WTC11 (cell line): ENCODE data around the gene ABHD17C. TPM values are rescaled to one million over a fixed set of nuclear protein-coding genes. Genes with fewer than 3 reads are reported as not detected.
"Not testable (repeated sequence)": the region's sequence is repeated elsewhere in the genome, so short reads cannot be mapped to it uniquely, and the experiment has no call there.

Experiments
- ATAC-seq: fragments of 200-7000 bp; cut with Tn5 transposase; 2 replicates; pipeline ENCODE4 v1.10.0; 2021; ENCODE audit warnings: mild to moderate bottlenecking, moderate library complexity
- CTCF ChIA-PET: fragments of 300-600 bp; sonication (Branson Sonifier 250); formaldehyde crosslinking; loops from one replicate; lab custom pipeline; 2021; ENCODE audit warnings: antibody characterized with exemption; lab: Charles Lee
- POLR2A ChIA-PET: fragments of 350-600 bp; sonication (Branson Sonifier 250); formaldehyde crosslinking; loops from one replicate; lab custom pipeline; 2021; ENCODE audit warnings: antibody characterized with exemption; lab: Charles Lee
- DNase-seq: peaks from one replicate; pipeline ENCODE4 v3.0.0; 2021; ENCODE audit warnings: low spot score
- H3K27ac Mint-ChIP-seq: 2 replicates; pipeline ENCODE4 v1.8.0; 2021; ENCODE audit warnings: mixed read lengths
- H3K27me3 Mint-ChIP-seq: 2 replicates; pipeline ENCODE4 v1.8.0; 2021; ENCODE audit warnings: low read depth, mild to moderate bottlenecking, moderate library complexity, mixed read lengths
- H3K36me3 Mint-ChIP-seq: 2 replicates; pipeline ENCODE4 v1.8.0; 2021; ENCODE audit warnings: mixed read lengths
- H3K4me1 Mint-ChIP-seq: 2 replicates; pipeline ENCODE4 v1.8.0; 2022; ENCODE audit warnings: mixed read lengths
- H3K4me3 Mint-ChIP-seq: 2 replicates; pipeline ENCODE4 v1.8.0; 2021; ENCODE audit warnings: mild to moderate bottlenecking, moderate library complexity, mixed read lengths
- H3K9me3 Mint-ChIP-seq: 2 replicates; pipeline ENCODE4 v1.8.0; 2021; ENCODE audit warnings: mixed read lengths
- CREM ChIP-seq: sonication (generic); formaldehyde crosslinking; IDR thresholded peaks from 2 replicates; pipeline ENCODE4 v1.8.1; 2022; ENCODE audit warnings: mild to moderate bottlenecking, missing genetic modification reagents, moderate library complexity
- ELF4 ChIP-seq: sonication (generic); formaldehyde crosslinking; IDR thresholded peaks from 2 replicates; pipeline ENCODE4 v1.8.1; 2022; ENCODE audit warnings: low read depth, mild to moderate bottlenecking, moderate library complexity, missing genetic modification reagents
- GRHL2 ChIP-seq: fragments of 250-450 bp; sonication (Bioruptor Pico); IDR thresholded peaks from 2 replicates; pipeline ENCODE4 v1.8.0; 2022; ENCODE audit warnings: mild to moderate bottlenecking, moderate library complexity; ENCODE audit not compliant: insufficient replicate concordance, severe bottlenecking
- KAT7 ChIP-seq: sonication (generic); formaldehyde crosslinking; IDR thresholded peaks from 2 replicates; pipeline ENCODE4 v1.8.1; 2023; ENCODE audit warnings: missing genetic modification reagents, mild to moderate bottlenecking, borderline replicate concordance
- NFE2L1 ChIP-seq: sonication (generic); formaldehyde crosslinking; IDR thresholded peaks from 2 replicates; pipeline ENCODE4 v1.8.1; 2023; ENCODE audit warnings: missing genetic modification reagents
- SP1 ChIP-seq: sonication (generic); formaldehyde crosslinking; conservative IDR thresholded peaks from 2 replicates; pipeline ENCODE4 v1.8.1; 2022; ENCODE audit warnings: missing genetic modification reagents
- TCF7 ChIP-seq: sonication (generic); formaldehyde crosslinking; IDR thresholded peaks from 2 replicates; pipeline ENCODE4 v1.8.0; 2022; ENCODE audit warnings: mild to moderate bottlenecking, low read depth, missing genetic modification reagents, moderate library complexity
- ZBTB21 ChIP-seq: sonication (generic); formaldehyde crosslinking; IDR thresholded peaks from 2 replicates; pipeline ENCODE4 v1.8.1; 2023; ENCODE audit warnings: mild to moderate bottlenecking, missing genetic modification reagents, borderline replicate concordance
- ZNF423 ChIP-seq: fragments of 250-450 bp; sonication (Bioruptor Pico); IDR thresholded peaks from 2 replicates; pipeline ENCODE4 v2.1.2; 2022; ENCODE audit warnings: mild to moderate bottlenecking, moderate library complexity
- total RNA-seq: library from RNA; stranded (reverse); gene quantifications from 3 replicates; pipeline ENCODE4 v1.2.3, GENCODE V29; 2021
- TF ChIP-seq, protein P1 (sequence below): sonication (generic); formaldehyde crosslinking; IDR thresholded peaks from 2 replicates; pipeline ENCODE4 v1.8.0; 2023; ENCODE audit warnings: missing genetic modification reagents
- TF ChIP-seq, protein P2 (sequence below): fragments of 250-450 bp; sonication (Bioruptor Pico); IDR thresholded peaks from 2 replicates; pipeline ENCODE4 v2.1.2; 2022; ENCODE audit warnings: mild to moderate bottlenecking, moderate library complexity
- TF ChIP-seq, protein P3 (sequence below): sonication (generic); formaldehyde crosslinking; IDR thresholded peaks from 2 replicates; pipeline ENCODE4 v1.8.1; 2023; ENCODE audit warnings: mild to moderate bottlenecking, missing genetic modification reagents
- TF ChIP-seq, protein P4 (sequence below): sonication (generic); formaldehyde crosslinking; IDR thresholded peaks from 2 replicates; pipeline ENCODE4 v1.8.0; 2022; ENCODE audit warnings: mild to moderate bottlenecking, missing genetic modification reagents
- TF ChIP-seq, protein P5 (sequence below): sonication (generic); formaldehyde crosslinking; IDR thresholded peaks from 2 replicates; pipeline ENCODE4 v1.8.1; 2023; ENCODE audit warnings: mild to moderate bottlenecking, missing genetic modification reagents, moderate library complexity
- TF ChIP-seq, protein P6 (sequence below): fragments of 250-450 bp; sonication (Bioruptor Pico); IDR thresholded peaks from 2 replicates; pipeline ENCODE4 v1.9.0; 2021; ENCODE audit warnings: mild to moderate bottlenecking
- TF ChIP-seq, protein P7 (sequence below): sonication (generic); formaldehyde crosslinking; IDR thresholded peaks from 2 replicates; pipeline ENCODE4 v1.8.0; 2022; ENCODE audit warnings: mild to moderate bottlenecking, missing genetic modification reagents
- TF ChIP-seq, protein P8 (sequence below): fragments of 250-450 bp; sonication (Bioruptor Pico); conservative IDR thresholded peaks from 2 replicates; pipeline ENCODE4 v1.9.0; 2021; ENCODE audit warnings: mild to moderate bottlenecking

ABHD17C gene
- total RNA-seq, 1 experiment from 2014 or later: 29.0 TPM

DNA sequence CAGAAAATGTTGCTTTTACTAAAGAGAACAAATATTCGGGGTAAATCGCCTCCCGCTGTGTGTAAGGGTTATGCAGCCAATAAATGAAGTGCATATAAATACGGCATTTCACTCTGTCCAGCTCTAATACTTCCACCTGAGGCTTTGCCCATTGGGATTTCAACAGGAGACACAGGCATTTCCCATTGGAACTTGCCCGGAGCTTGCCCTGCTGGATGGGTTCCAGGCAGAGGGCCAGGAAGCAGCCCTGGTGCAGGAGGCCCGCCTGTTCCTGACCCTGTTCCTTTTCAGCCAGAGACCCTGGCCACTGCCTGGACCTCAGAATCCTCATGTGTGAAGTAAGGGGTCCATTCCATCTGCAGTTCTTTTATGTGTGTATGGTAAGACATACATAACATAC is 66.6 kb downstream of the ABHD17C start:
- ChIA-PET POLR2A (no interaction called here), CTCF (interaction anchor here (1.1 to 1.7 kb wide), 2 partner anchors 15 to 174 kb away, joined by 3 to 6 read pairs; no protein-coding TSS in a partner anchor)
- DNase-seq (no peak), ATAC-seq (no peak)
- TF ChIP-seq, protein P1, sequence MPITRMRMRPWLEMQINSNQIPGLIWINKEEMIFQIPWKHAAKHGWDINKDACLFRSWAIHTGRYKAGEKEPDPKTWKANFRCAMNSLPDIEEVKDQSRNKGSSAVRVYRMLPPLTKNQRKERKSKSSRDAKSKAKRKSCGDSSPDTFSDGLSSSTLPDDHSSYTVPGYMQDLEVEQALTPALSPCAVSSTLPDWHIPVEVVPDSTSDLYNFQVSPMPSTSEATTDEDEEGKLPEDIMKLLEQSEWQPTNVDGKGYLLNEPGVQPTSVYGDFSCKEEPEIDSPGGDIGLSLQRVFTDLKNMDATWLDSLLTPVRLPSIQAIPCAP (CRISPR knock-in tag): no peak
- TF ChIP-seq, protein P2, sequence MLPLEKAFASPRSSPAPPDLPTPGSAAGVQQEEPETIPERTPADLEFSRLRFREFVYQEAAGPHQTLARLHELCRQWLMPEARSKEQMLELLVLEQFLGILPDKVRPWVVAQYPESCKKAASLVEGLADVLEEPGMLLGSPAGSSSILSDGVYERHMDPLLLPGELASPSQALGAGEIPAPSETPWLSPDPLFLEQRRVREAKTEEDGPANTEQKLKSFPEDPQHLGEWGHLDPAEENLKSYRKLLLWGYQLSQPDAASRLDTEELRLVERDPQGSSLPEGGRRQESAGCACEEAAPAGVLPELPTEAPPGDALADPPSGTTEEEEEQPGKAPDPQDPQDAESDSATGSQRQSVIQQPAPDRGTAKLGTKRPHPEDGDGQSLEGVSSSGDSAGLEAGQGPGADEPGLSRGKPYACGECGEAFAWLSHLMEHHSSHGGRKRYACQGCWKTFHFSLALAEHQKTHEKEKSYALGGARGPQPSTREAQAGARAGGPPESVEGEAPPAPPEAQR (CRISPR knock-in tag): no peak
- no peak for TF ChIP-seq SP1 (CRISPR knock-in tag)
- TF ChIP-seq, protein P3, sequence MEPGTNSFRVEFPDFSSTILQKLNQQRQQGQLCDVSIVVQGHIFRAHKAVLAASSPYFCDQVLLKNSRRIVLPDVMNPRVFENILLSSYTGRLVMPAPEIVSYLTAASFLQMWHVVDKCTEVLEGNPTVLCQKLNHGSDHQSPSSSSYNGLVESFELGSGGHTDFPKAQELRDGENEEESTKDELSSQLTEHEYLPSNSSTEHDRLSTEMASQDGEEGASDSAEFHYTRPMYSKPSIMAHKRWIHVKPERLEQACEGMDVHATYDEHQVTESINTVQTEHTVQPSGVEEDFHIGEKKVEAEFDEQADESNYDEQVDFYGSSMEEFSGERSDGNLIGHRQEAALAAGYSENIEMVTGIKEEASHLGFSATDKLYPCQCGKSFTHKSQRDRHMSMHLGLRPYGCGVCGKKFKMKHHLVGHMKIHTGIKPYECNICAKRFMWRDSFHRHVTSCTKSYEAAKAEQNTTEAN: no peak
- no peak for TF ChIP-seq ZBTB21
- TF ChIP-seq, protein P4, sequence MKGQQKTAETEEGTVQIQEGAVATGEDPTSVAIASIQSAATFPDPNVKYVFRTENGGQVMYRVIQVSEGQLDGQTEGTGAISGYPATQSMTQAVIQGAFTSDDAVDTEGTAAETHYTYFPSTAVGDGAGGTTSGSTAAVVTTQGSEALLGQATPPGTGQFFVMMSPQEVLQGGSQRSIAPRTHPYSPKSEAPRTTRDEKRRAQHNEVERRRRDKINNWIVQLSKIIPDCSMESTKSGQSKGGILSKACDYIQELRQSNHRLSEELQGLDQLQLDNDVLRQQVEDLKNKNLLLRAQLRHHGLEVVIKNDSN (CRISPR knock-in tag): no peak
- no peak for TF ChIP-seq TCF7
- TF ChIP-seq, protein P5, sequence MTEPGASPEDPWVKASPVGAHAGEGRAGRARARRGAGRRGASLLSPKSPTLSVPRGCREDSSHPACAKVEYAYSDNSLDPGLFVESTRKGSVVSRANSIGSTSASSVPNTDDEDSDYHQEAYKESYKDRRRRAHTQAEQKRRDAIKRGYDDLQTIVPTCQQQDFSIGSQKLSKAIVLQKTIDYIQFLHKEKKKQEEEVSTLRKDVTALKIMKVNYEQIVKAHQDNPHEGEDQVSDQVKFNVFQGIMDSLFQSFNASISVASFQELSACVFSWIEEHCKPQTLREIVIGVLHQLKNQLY (CRISPR knock-in tag): no peak
- TF ChIP-seq, protein P6, sequence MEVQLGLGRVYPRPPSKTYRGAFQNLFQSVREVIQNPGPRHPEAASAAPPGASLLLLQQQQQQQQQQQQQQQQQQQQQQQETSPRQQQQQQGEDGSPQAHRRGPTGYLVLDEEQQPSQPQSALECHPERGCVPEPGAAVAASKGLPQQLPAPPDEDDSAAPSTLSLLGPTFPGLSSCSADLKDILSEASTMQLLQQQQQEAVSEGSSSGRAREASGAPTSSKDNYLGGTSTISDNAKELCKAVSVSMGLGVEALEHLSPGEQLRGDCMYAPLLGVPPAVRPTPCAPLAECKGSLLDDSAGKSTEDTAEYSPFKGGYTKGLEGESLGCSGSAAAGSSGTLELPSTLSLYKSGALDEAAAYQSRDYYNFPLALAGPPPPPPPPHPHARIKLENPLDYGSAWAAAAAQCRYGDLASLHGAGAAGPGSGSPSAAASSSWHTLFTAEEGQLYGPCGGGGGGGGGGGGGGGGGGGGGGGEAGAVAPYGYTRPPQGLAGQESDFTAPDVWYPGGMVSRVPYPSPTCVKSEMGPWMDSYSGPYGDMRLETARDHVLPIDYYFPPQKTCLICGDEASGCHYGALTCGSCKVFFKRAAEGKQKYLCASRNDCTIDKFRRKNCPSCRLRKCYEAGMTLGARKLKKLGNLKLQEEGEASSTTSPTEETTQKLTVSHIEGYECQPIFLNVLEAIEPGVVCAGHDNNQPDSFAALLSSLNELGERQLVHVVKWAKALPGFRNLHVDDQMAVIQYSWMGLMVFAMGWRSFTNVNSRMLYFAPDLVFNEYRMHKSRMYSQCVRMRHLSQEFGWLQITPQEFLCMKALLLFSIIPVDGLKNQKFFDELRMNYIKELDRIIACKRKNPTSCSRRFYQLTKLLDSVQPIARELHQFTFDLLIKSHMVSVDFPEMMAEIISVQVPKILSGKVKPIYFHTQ: no peak
- no peak for TF ChIP-seq NFE2L1 (CRISPR knock-in tag)
- TF ChIP-seq KAT7 (CRISPR knock-in tag): no peak
- TF ChIP-seq, protein P7, sequence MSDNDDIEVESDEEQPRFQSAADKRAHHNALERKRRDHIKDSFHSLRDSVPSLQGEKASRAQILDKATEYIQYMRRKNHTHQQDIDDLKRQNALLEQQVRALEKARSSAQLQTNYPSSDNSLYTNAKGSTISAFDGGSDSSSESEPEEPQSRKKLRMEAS: no peak
- no peak for TF ChIP-seq CREM (CRISPR knock-in tag)
- no peak for TF ChIP-seq ELF4
- TF ChIP-seq GRHL2: no peak
- TF ChIP-seq ZNF423 (CRISPR knock-in tag): no peak
- TF ChIP-seq, protein P8, sequence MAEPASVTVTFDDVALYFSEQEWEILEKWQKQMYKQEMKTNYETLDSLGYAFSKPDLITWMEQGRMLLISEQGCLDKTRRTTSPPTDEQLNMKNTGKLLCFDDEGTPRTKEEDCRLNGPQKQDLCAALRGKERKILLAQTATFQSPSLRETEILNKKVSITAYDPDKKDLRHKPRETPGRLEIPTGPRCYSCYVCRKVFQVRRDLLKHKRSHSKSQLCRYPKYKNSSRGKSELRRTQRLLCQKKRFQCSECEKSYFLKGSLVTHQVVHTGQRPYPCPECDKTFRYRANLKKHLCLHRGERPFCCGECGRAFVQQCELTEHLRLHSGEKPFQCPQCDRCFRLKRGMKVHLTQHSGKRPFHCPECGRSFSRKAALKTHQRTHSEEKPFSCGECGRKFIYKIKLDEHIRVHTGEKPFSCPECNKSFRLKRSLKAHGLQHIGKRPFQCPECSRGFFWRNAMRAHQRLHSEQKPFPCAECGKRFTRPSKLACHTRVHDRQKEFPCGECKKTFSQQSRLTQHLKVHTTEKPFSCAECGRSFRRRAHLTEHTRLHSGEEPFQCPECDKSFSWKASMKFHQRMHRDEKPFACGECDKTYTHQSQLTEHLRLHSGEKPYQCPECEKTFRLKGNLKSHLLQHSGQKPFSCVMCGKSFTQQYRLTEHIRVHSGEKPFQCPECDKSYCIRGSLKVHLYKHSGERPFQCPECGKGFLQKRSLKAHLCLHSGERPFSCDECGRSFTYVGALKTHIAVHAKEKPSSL (CRISPR knock-in tag): no peak
- Mint-ChIP-seq H3K9me3 (peaks cover 3% of the 10 kb centered on the region; the same call in 1 of the 2 replicates), H3K4me1 (peaks cover 2% of the 10 kb centered on the region), H3K27ac (no peak overlapping the region), H3K4me3 (no peak overlapping the region), H3K36me3 (no peaks in the 10 kb centered on the region), H3K27me3 (no peaks in the 10 kb centered on the region)

DNA sequence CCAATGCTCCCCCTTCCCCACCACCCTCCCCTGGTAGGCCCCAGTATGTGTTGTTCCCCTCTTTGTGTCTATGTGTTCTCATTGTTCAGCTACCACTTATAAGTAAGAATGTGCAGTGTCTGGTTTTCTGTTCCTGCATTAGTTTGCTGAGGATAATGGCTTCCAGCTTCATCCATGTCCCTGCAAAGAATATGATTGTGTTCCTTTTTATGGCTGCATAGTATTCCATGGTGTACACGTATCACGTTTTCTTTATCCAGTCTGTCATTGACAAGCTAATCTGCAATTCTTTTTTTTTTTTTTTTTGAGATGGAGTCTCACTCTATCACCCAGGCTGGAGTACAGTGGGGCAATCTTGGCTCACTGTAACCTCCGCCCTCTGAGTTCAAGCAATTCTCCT is 68.1 kb downstream of the ABHD17C start:
- not testable (repeated sequence) for H3K27ac Mint-ChIP-seq, H3K9me3 Mint-ChIP-seq, DNase-seq, H3K4me3 Mint-ChIP-seq, H3K4me1 Mint-ChIP-seq, H3K36me3 Mint-ChIP-seq, ATAC-seq, H3K27me3 Mint-ChIP-seq
- ChIA-PET CTCF (interaction anchor here (0.7 to 1.5 kb wide), 3 partner anchors 13 to 16 kb away, joined by 4 to 9 read pairs (median 6); partner anchors contain the start of gene CEMIP), POLR2A (interaction anchor here (0.6 kb wide), 1 partner anchor 1646 kb away, joined by 4 read pairs; no protein-coding TSS in a partner anchor)
